Measurements from ENCODE around the gene ZNF697.

Gene ZNF697

GRCh38 chr1:119660253-119661083 lies 12.4 kb upstream of the ZNF697 start:
- no peak for DNase-seq

DNA sequence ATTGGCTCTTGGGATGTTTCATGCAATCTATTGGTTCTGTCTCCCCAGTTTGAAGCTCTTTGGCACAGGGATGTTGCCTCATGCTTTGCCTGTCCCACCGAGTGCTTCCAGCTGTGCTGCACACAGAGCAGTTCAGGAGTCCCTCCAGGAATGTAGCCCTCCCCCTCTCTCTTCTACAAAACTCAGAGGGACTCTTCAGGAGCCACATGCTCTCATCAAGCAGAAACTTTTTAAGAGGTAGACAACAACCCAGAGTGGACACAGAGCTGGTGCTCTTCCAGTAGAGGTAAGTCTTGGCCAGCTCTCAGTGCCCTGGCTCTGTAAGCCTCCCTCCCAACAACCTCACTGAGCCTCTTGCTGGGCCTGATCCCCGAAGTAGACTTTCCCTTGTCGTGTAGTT lies 11.6 kb upstream of the ZNF697 start:
- no peak for DNase-seq

- no peak for DNase-seq
Observed at GRCh38 chr1:119656410-119656955, 8.4 kb upstream of the ZNF697 start.

DNA sequence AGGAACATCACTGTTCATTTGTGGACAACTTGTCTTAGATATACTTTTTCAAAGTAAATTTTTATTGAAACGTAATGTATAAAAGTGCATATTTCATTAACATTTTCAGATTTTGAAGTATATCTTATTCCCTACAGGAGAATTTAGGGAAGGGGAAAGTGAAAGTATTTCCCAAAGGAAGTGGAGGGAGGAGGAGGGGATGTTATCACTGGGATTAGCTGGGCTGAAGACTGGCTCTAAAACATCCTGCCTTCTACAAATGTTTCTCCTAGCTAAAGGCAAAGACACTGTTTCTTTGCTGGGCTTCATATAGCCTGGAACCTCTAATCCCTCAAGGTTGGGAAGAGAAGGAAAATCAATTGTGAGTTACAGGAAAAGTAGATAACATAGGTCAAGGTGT lies 7.1 kb upstream of the ZNF697 start:
- DNase-seq = no peak

GRCh38 chr1:119653839-119654170 lies 5.7 kb upstream of the ZNF697 start:
- DNase-seq = no peak

DNA sequence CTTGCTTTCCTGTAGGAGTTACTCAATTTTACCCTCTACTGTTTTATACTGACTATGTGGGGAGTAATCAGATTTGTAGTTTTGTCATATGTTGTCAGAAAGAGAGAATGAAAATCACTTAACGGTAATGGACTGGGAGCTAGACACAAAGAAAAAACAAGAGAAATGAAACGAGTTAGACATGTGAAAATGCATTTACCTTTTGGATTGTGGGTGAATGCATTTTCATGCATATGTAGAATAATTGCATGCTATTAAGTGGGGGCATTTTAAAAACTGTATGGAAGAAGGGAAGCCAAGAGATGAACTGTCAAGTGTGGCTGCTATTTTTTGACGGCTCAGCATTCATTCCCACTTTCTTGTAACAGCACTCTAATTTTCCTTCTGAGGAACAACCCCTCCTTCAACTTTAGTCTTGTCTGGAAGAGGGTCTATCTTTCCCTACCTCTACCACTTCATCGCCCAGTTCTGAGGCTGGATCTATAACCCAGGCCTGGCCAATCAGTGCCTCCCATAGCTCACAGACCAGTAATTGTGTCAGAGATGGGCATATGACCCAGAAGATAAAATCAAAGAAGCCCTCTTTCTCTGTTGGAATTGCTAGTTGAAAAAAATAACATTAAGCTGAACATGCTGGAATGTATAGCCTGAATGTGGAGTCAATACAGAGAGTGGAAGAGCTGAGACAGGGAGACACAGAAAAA lies 5.2 kb upstream of the ZNF697 start:
- DNase-seq = no peak

DNA sequence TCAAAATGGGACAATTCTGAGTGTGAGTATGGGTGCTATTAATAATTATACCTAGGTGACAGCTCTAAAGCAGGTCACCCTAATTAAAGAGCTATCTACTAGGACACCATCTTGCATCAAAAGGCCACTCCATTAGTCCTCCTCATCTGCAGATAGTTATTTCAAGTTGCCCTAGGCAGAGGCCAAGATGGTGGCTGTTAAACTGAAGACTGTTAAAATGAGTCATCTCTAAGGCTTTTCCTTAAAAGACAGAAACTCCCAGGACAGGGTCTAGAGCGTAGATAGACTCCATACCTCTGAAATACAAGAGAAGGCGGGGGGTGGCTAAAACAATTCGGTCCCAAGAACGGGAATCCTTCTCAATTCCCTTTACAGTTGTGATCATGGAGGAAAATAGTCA lies 4.5 kb upstream of the ZNF697 start:
- DNase-seq = no peak

DNA sequence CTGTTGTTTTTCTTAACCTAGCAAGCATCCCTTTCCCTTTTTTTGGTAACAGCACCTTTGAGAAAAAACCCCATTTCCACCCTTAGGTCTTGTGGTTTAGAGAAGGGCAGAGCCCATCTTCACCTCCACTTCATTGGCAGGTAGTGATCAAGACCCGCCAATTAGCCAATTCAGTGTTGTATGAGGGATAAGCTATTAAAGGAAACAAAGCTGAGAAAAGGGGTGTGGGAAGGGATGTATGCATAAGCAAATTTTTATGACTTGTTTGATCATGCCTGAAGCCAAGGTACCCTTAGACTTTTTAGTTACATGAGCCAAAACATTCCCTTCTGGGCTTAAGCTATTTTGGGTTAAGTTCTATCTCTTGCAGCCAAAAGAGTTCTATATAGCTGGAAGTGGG lies 3.6 kb upstream of the ZNF697 start:
- DNase-seq = no peak

- no peak for DNase-seq
Observed at GRCh38 chr1:119651133-119651532, 3.1 kb upstream of the ZNF697 start.

GRCh38 chr1:119648620-119649004 lies 546 bp upstream of the ZNF697 start:
- DNase-seq = no peak

- no peak for DNase-seq
Observed at GRCh38 chr1:119647228-119647733, 785 bp downstream of the ZNF697 start.

- DNase-seq = no peak
Observed at GRCh38 chr1:119646521-119647227, 1.4 kb downstream of the ZNF697 start.

DNA sequence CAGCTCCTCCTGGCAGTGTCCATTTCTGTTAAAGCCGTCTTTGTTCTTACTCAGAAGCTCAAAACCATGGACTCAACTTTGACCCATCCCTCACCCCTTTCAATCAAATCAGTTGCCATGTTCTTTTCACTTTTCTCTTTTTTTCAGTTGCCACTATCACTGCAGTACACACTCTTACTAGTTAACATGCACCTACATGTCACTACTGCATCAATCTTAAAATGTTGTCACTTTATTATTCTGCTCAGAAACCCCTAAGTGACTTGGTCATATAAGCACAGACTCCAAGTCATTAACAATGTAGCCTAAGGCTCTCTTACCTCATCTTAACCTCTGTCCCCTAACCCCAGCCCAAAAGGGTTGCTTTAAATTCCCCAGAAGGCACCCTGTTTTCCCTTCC lies 9.0 kb downstream of the ZNF697 start:
- no peak for DNase-seq

- no peak for DNase-seq
Observed at GRCh38 chr1:119637710-119638109, 10.4 kb downstream of the ZNF697 start.

- DNase-seq = no peak
Observed at GRCh38 chr1:119636491-119637089, 11.5 kb downstream of the ZNF697 start.

DNA sequence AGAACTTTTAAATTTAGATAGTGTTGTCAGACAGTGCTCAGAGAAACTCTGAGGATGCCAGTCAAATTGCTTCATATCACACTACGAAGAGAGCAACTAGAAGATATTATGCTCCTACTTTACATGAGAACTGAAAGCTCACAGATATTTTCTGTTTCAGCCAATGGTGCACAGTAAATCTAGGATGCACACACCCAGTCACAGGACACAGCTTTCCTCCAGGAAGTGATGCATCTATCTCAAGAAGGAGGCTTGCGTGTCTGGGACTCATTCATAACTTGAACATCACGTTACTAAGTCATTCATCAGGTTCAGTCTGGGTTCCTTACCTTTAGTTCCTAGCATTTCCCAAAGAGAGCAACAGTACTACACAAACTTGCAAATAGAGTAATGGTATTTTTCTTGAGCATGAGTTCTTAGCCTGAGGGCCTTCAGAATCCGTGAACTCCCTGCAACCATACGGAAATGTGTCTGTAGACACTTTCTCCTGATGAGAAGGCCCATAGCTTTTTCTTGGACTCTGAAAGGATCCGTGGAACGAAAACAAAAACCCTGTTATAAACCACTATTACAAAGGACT lies 12.2 kb downstream of the ZNF697 start:
- DNase-seq = no peak

- DNase-seq = no peak
Observed at GRCh38 chr1:119634016-119634415, 14.1 kb downstream of the ZNF697 start.

GRCh38 chr1:119633575-119633974 lies 14.5 kb downstream of the ZNF697 start:
- DNase-seq = no peak

GRCh38 chr1:119632841-119633240 lies 15.2 kb downstream of the ZNF697 start:
- DNase-seq = no peak

DNA sequence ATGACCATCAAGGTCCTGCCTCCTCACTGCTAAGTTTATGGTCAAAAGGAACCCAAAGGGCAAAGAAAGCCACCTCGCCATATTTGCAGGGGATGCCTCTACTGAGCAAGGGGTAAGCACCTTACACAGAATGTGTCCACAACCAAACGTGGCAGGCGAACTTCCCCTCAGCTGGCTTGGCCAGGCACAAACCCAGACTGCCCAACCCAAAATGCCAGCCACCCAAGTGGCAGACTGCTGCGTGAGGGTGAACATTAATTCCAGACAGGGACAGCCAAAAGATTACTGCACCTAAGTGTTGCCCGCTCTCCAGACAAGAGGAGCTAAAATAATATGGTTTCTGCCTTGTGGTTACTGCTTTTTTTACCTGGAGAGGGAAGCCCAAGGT lies 16.0 kb downstream of the ZNF697 start:
- no peak for DNase-seq

DNA sequence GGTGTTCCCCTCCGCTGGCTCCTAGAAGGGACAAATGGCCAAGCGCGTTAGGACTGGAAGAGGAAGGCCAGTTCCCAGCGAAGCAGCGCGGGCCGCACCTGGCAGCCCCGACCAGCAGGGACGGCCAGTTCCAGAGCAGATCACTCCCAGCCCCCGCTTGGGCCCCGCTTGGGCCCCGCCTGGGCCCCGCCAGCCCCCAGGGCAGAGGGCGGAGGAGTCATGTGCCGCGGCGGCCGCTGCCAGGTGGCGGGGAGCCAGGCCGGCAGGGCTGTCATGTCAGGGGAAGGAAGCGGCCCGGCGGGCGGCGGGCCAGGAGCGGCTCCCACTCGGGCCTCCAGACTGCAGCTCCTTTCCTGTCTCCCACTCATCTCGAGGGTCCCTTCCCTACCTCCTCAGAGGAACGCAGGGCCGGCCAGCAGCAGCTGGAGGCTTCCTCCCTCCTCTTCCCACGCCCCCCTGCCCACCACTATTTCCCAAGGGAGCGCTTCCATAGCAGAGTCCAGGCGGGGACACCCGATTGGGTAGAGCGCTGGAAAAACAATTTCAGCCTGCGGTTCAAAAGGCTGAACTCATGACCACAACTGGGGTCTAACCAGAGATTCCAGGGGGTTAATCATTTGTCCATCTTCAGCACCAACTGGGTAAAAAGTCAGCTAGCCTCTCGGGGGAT lies 16.5 kb downstream of the ZNF697 start:
- no peak for DNase-seq

DNA sequence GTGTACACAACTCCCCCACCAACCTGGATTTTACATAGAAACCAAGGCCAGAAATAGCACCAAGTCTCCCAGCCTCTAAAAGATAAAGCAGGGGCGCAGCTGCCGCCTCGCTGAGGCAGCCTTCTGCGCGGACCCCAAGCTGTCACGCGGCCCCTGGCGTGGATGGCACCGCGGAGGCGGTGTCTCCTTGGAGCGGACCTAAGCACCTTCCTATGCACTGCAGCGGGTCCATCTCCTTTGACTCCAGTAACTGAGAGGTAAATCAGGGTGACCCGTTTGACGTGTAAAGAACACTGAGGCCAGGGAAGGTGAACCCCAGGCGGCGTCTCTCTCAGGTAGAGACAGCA lies 17.0 kb downstream of the ZNF697 start:
- no peak for DNase-seq

All from SHP77 treated with DMSO at 0.1 percent for 48 hours (cell line).